Left lung (tissue), 10 donors: ENCODE data around the gene UBE3B. TPM values are rescaled to one million over a fixed set of nuclear protein-coding genes. Genes with fewer than 3 reads are reported as not detected.
A peak's percentile ranks its signal among the peaks of the same experiment; 100 is the strongest.
"Not testable (repeated sequence)": the region's sequence is repeated elsewhere in the genome, so short reads cannot be mapped to it uniquely, and the experiment has no call there.

ENCODE experiments used
- ATAC-seq: fragments of 200-7000 bp; cut with Tn5 transposase; one replicate; pipeline ENCODE4 v1.9.1; 2020; ENCODE audit warnings: moderate library complexity
- DNase-seq, 4 donors: peaks; one replicate each; pipeline ENCODE4 v3.0.0-alpha.2; 2013 to 2020
- H3K27ac ChIP-seq, 2 donors: fragments of 200-600 bp; sonication (generic) in 1 of 2; one replicate each; pipeline versions ENCODE4 v1.5.0 to v1.8.0; 2020 to 2021
- H3K27me3 ChIP-seq, 2 donors: fragments of 200-600 bp; sonication (generic) in 1 of 2; one replicate each; pipeline versions ENCODE4 v1.5.0 to v1.8.0; 2020 to 2021
- H3K36me3 ChIP-seq, 2 donors: fragments of 200-600 bp; sonication (generic) in 1 of 2; one replicate each; pipeline versions ENCODE4 v1.5.0 to v1.8.0; 2020 to 2021
- H3K4me1 ChIP-seq, 2 donors: fragments of 200-600 bp; one replicate each; pipeline ENCODE4 v1.8.0; 2021
- H3K4me3 ChIP-seq, 2 donors: fragments of 200-600 bp; sonication (generic) in 1 of 2; one replicate each; pipeline versions ENCODE4 v1.5.0 to v1.8.0; 2020 to 2021; ENCODE audit warnings: mild to moderate bottlenecking in 1 of 2
- H3K9me3 ChIP-seq, 2 donors: fragments of 200-600 bp; sonication (generic) in 1 of 2; one replicate each; pipeline versions ENCODE4 v1.5.0 to v1.8.0; 2020 to 2021
- intact Hi-C, 2 donors: fragments of 100-400 bp; cut with DNase I; formaldehyde crosslinking; loops; one replicate each; pipeline versions ENCODE4 v1.11.2 to v1.14.2; 2022
- polyA plus RNA-seq, 6 donors: library from polyadenylated mRNA; unstranded; fragments of 120-200 nt; gene quantifications; one replicate each; pipeline ENCODE4 v1.2.1, GENCODE V29; 2013; ENCODE audit not compliant: insufficient read length in 6 of 6
- total RNA-seq, 2 donors: library from RNA; stranded (reverse); fragmentation: NEBNext Ultra II Directional; extraction: Animal tissue kit (Norgen Biotek cat#: 25700); gene quantifications; one replicate each; pipeline ENCODE4 v1.2.1, GENCODE V29; 2021
- TF ChIP-seq, protein P1 (sequence below), 2 donors: fragments of 200-600 bp; sonication (generic) in 1 of 2; IDR thresholded peaks; one replicate each; pipeline versions ENCODE4 v1.5.0 to v1.8.0; 2021; ENCODE audit warnings: antibody characterized with exemption in 2 of 2
- donor health status: DM: no; HTN: yes; CAD: no.
- donor health status: DM: no; HTN: no; CAD: no.

The UBE3B gene
- total and polyA plus RNA-seq, 8 donors = 30.5 to 42.5 (median 34.3) TPM

- ATAC-seq (no peak), DNase-seq (no peak)
- no peak overlapping the region for H3K27ac ChIP-seq
- H3K4me1 ChIP-seq = no peaks in the 10 kb centered on the region
- TF ChIP-seq, protein P1, sequence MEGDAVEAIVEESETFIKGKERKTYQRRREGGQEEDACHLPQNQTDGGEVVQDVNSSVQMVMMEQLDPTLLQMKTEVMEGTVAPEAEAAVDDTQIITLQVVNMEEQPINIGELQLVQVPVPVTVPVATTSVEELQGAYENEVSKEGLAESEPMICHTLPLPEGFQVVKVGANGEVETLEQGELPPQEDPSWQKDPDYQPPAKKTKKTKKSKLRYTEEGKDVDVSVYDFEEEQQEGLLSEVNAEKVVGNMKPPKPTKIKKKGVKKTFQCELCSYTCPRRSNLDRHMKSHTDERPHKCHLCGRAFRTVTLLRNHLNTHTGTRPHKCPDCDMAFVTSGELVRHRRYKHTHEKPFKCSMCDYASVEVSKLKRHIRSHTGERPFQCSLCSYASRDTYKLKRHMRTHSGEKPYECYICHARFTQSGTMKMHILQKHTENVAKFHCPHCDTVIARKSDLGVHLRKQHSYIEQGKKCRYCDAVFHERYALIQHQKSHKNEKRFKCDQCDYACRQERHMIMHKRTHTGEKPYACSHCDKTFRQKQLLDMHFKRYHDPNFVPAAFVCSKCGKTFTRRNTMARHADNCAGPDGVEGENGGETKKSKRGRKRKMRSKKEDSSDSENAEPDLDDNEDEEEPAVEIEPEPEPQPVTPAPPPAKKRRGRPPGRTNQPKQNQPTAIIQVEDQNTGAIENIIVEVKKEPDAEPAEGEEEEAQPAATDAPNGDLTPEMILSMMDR (IDR thresholded peaks at IDR 0.05) = no peak
- no peaks in the 10 kb centered on the region for H3K36me3 ChIP-seq
- H3K9me3 ChIP-seq = no peaks in the 10 kb centered on the region
- intact Hi-C loops = no loop called here
- H3K4me3 ChIP-seq = no peak overlapping the region
- no peaks in the 10 kb centered on the region for H3K27me3 ChIP-seq
These were observed 41.3 kb upstream of the UBE3B start for GRCh38 chr12:109436188-109436560.

- intact Hi-C loops = no loop called here
These were observed 38.3 kb upstream of the UBE3B start for GRCh38 chr12:109439181-109439580.

GRCh38 chr12:109439951-109440350 is 37.5 kb upstream of the UBE3B start:
- DNase-seq, H3K4me3 ChIP-seq, H3K27me3 ChIP-seq, H3K36me3 ChIP-seq, H3K27ac ChIP-seq, ATAC-seq, H3K9me3 ChIP-seq, H3K4me1 ChIP-seq, intact Hi-C loops: not testable (repeated sequence)

More at GRCh38 chr12:109439181-109439580, 38.3 kb upstream of the UBE3B start:
- no peaks in the 10 kb centered on the region for H3K36me3 ChIP-seq
- TF ChIP-seq, protein P1 (IDR thresholded peaks at IDR 0.05) = no peak
- H3K27me3 ChIP-seq = no peaks in the 10 kb centered on the region
- no peak overlapping the region for H3K4me3 ChIP-seq
- no peaks in the 10 kb centered on the region for H3K9me3 ChIP-seq
- ATAC-seq (no peak), DNase-seq (no peak)
- H3K4me1 ChIP-seq = peaks cover 0 to 3% of the 10 kb centered on the region in 2 donors
- no peak overlapping the region for H3K27ac ChIP-seq

GRCh38 chr12:109440851-109441490 is 36.5 kb upstream of the UBE3B start:
- Histone ChIP-seq H3K27me3 (no peaks in the 10 kb centered on the region), H3K4me1 (peaks cover 0 to 3% of the 10 kb centered on the region in 2 donors), H3K9me3 (no peaks in the 10 kb centered on the region), H3K4me3 (no peak overlapping the region), H3K36me3 (peaks cover 0 to 10% of the 10 kb centered on the region in 2 donors), H3K27ac (no peak overlapping the region)
- DNase-seq (peak in 1 of 4 donors; percentile 29), ATAC-seq (no peak)
- TF ChIP-seq, protein P1 (IDR thresholded peaks at IDR 0.05) = no peak
- intact Hi-C loops = no loop called here

DNA sequence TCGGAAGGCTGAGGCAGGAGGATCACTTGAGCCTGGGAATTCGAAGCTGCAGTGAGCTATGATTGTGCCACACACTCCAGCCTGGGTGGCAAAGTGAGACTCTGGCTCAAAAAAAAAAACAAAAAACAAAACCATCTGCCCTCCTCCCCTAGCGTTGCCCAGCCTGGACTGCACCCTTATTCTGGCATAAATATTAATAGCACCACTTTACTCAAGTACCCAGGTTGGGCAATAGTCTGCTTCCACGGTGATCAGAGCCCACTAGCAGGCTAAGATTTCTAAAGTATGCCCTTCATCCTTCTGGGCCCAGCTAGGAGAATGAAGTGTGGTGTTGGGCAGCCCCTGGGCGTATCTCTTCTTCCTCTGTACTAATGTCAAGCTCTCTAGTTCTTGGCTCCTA is 33.6 kb upstream of the UBE3B start:
- no peaks in the 10 kb centered on the region for H3K9me3 ChIP-seq
- ATAC-seq (peak; percentile 91), DNase-seq (peak in 2 of 4 donors; percentile 43 to 65)
- intact Hi-C loops = no loop called here
- no peaks in the 10 kb centered on the region for H3K27me3 ChIP-seq
- H3K36me3 ChIP-seq = peaks cover 0 to 38% of the 10 kb centered on the region in 2 donors
- peak overlapping the region; percentile 2 to 72 for H3K27ac ChIP-seq
- H3K4me1 ChIP-seq = peaks cover 0 to 3% of the 10 kb centered on the region in 2 donors
- H3K4me3 ChIP-seq = no peak overlapping the region
- TF ChIP-seq, protein P1 (IDR thresholded peaks at IDR 0.05) = no peak

GRCh38 chr12:109444259-109444658 is 33.2 kb upstream of the UBE3B start:
- H3K27me3 ChIP-seq = no peaks in the 10 kb centered on the region
- H3K4me3 ChIP-seq = no peak overlapping the region
- ATAC-seq (peak; percentile 66), DNase-seq (peak in 1 of 4 donors; percentile 37)
- intact Hi-C loops = no loop called here
- H3K36me3 ChIP-seq = peaks cover 0 to 43% of the 10 kb centered on the region in 2 donors
- peaks cover 0 to 3% of the 10 kb centered on the region in 2 donors for H3K4me1 ChIP-seq
- H3K9me3 ChIP-seq = no peaks in the 10 kb centered on the region
- TF ChIP-seq, protein P1 (IDR thresholded peaks at IDR 0.05) = no peak
- H3K27ac ChIP-seq = peak overlapping the region; percentile 2 to 72
